ENCODE data around the gene LSAMP.

The LSAMP gene

GRCh38 chr3:116285781-116286421 lies 159.4 kb downstream of the LSAMP start:
- Histone ChIP-seq H3K79me2 (ENCODE audit: insufficient read depth, low read length) (no peaks in the 10 kb centered on the region), H3K4me2 (ENCODE audit: insufficient read depth, low read length) (no peak overlapping the region), H3K36me3 (ENCODE audit: insufficient read depth, low read length) (no peaks in the 10 kb centered on the region), H2AFZ (ENCODE audit: low read depth, low read length) (no peak overlapping the region), H3K4me1 (ENCODE audit: insufficient read depth, low read length) (no peaks in the 10 kb centered on the region), H3K27me3 (ENCODE audit: insufficient read depth, low read length, poor library complexity) (no peaks in the 10 kb centered on the region), H3K27ac (ENCODE audit: low read length) (no peak overlapping the region), H4K20me1 (ENCODE audit: insufficient read depth, low read length) (no peaks in the 10 kb centered on the region), H3K9me3 (ENCODE audit: insufficient read depth, low read length, severe bottlenecking) (no peaks in the 10 kb centered on the region), H3K9ac (ENCODE audit: low read depth, low read length) (no peak overlapping the region), H3K4me3 (ENCODE audit: low read depth in 1 of 2, low read length in 2 of 2) (no peak overlapping the region)
- ATAC-seq (ENCODE audit: insufficient read depth, low read depth) (no peak), DNase-seq (no peak)
- no peak for TF ChIP-seq CTCF (IDR thresholded peaks at IDR 0.05; ENCODE audit: borderline replicate concordance, extremely low read depth, low read length, poor library complexity, severe bottlenecking)

GRCh38 chr3:116281313-116282143 lies 163.8 kb downstream of the LSAMP start:
- Histone ChIP-seq H3K9ac (ENCODE audit: low read depth, low read length) (no peak overlapping the region), H3K27me3 (ENCODE audit: insufficient read depth, low read length, poor library complexity) (no peaks in the 10 kb centered on the region), H2AFZ (ENCODE audit: low read depth, low read length) (no peak overlapping the region), H3K4me1 (ENCODE audit: insufficient read depth, low read length) (no peaks in the 10 kb centered on the region), H3K4me2 (ENCODE audit: insufficient read depth, low read length) (no peak overlapping the region), H3K36me3 (ENCODE audit: insufficient read depth, low read length) (no peaks in the 10 kb centered on the region), H4K20me1 (ENCODE audit: insufficient read depth, low read length) (no peaks in the 10 kb centered on the region), H3K79me2 (ENCODE audit: insufficient read depth, low read length) (no peaks in the 10 kb centered on the region), H3K27ac (ENCODE audit: low read length) (no peak overlapping the region), H3K4me3 (ENCODE audit: low read depth in 1 of 2, low read length in 2 of 2) (no peak overlapping the region), H3K9me3 (ENCODE audit: insufficient read depth, low read length, severe bottlenecking) (no peaks in the 10 kb centered on the region)
- DNase-seq (no peak), ATAC-seq (ENCODE audit: insufficient read depth, low read depth) (no peak)
- TF ChIP-seq CTCF (IDR thresholded peaks at IDR 0.05; ENCODE audit: borderline replicate concordance, extremely low read depth, low read length, poor library complexity, severe bottlenecking): no peak
- no peak for TF ChIP-seq EZH2 (IDR thresholded peaks at IDR 0.05; ENCODE audit: borderline replicate concordance, low read depth, low read length, severe bottlenecking)

GRCh38 chr3:116280130-116280740 lies 165.1 kb downstream of the LSAMP start:
- Histone ChIP-seq H3K4me2 (ENCODE audit: insufficient read depth, low read length) (no peak overlapping the region), H4K20me1 (ENCODE audit: insufficient read depth, low read length) (no peaks in the 10 kb centered on the region), H3K4me1 (ENCODE audit: insufficient read depth, low read length) (no peaks in the 10 kb centered on the region), H3K27ac (ENCODE audit: low read length) (no peak overlapping the region), H3K9ac (ENCODE audit: low read depth, low read length) (no peak overlapping the region), H2AFZ (ENCODE audit: low read depth, low read length) (no peak overlapping the region), H3K9me3 (ENCODE audit: insufficient read depth, low read length, severe bottlenecking) (no peaks in the 10 kb centered on the region), H3K79me2 (ENCODE audit: insufficient read depth, low read length) (no peaks in the 10 kb centered on the region), H3K36me3 (ENCODE audit: insufficient read depth, low read length) (no peaks in the 10 kb centered on the region), H3K27me3 (ENCODE audit: insufficient read depth, low read length, poor library complexity) (no peaks in the 10 kb centered on the region), H3K4me3 (ENCODE audit: low read depth in 1 of 2, low read length in 2 of 2) (no peak overlapping the region)
- no peak for TF ChIP-seq EZH2 (IDR thresholded peaks at IDR 0.05; ENCODE audit: borderline replicate concordance, low read depth, low read length, severe bottlenecking)
- no peak for TF ChIP-seq CTCF (IDR thresholded peaks at IDR 0.05; ENCODE audit: borderline replicate concordance, extremely low read depth, low read length, poor library complexity, severe bottlenecking)
- ATAC-seq (ENCODE audit: insufficient read depth, low read depth) (no peak), DNase-seq (no peak)

All from DND-41 (cell line).